Breast epithelium (tissue), 4 donors: ENCODE data around the gene CYP2U1. TPM values are rescaled to one million over a fixed set of nuclear protein-coding genes. Genes with fewer than 3 reads are reported as not detected.

Source experiments
- DNase-seq, 2 donors: peaks; one replicate each; pipeline ENCODE4 v3.0.0-alpha.2; 2019; ENCODE audit warnings: low spot score in 2 of 2
- H3K27ac ChIP-seq, 2 donors: fragments of 200-600 bp; sonication (generic) in 1 of 2; one replicate each; pipeline ENCODE4 v1.5.1; 2016 to 2019; ENCODE audit warnings: mild to moderate bottlenecking in 1 of 2
- H3K27me3 ChIP-seq, 2 donors: fragments of 200-600 bp; sonication (generic) in 1 of 2; one replicate each; pipeline versions ENCODE4 v1.5.1 to v1.6.0; 2017 to 2019; ENCODE audit warnings: control low read depth in 1 of 2, mild to moderate bottlenecking in 1 of 2
- H3K36me3 ChIP-seq: fragments of 200-600 bp; one replicate; pipeline ENCODE4 v1.5.1; 2019
- H3K4me1 ChIP-seq, 2 donors: fragments of 200-600 bp; sonication (generic); one replicate each; pipeline ENCODE4 v1.5.1; 2016 to 2019; ENCODE audit warnings: control low read depth in 1 of 2
- H3K4me3 ChIP-seq, 3 donors: fragments of 200-600 bp; sonication (generic); 1 replicate in 2 of 3; 2 replicates in 1 of 3; pipeline ENCODE4 v1.5.1; 2016 to 2019; ENCODE audit warnings: mild to moderate bottlenecking in 3 of 3, moderate library complexity in 2 of 3
- H3K9me3 ChIP-seq, 2 donors: fragments of 200-600 bp; sonication (generic) in 1 of 2; one replicate each; pipeline ENCODE4 v1.5.1; 2016 to 2019; ENCODE audit warnings: control low read depth in 1 of 2
- CTCF ChIP-seq, 3 donors: fragments of 450-650 bp; IDR thresholded peaks; one replicate each; pipeline ENCODE4 v1.5.1; 2016 to 2017; ENCODE audit warnings: antibody characterized with exemption in 3 of 3, mild to moderate bottlenecking in 3 of 3, moderate library complexity in 3 of 3
- POLR2A ChIP-seq: fragments of 450-650 bp; IDR thresholded peaks from one replicate; pipeline ENCODE4 v1.6.1; 2016; ENCODE audit warnings: antibody characterized with exemption, mild to moderate bottlenecking, moderate library complexity
- POLR2AphosphoS5 ChIP-seq, 3 donors: sonication (generic); formaldehyde crosslinking; IDR thresholded peaks; one replicate each; pipeline ENCODE4 v1.6.1; 2017; ENCODE audit warnings: antibody characterized with exemption in 3 of 3
- intact Hi-C: fragments of 100-400 bp; cut with DNase I; formaldehyde crosslinking; loops from one replicate; pipeline ENCODE4 v1.15.1; 2023; ENCODE audit warnings: low total_unique reads
- total RNA-seq, 3 donors: library from RNA; depleted of rRNA; stranded (reverse); fragments of >200 nt; gene quantifications; one replicate each; pipeline ENCODE4 v1.1.0, GENCODE V29; 2016

Gene CYP2U1
- total RNA-seq, 3 donors from 2014 or later, result 10.2 to 19.5 (median 12.6) TPM

DNA sequence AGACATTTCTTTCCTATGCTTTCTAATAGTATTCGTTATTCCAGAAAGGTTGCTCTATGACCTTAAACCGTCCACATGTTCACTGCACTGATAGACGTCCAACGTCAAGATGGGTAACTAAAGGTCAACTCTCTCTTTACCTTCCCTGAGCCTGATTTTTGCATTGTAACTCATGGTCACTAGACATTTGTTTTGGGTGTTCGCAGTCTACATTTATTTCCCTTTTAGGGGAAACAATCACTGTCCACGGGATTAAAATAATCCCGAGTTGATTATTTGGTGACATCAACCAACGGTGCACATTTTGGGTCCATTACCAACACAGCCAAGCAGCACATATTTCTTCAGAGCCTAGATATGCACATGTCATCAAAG lies 57.8 kb downstream of the CYP2U1 start:
- no peak for TF ChIP-seq POLR2AphosphoS5 (IDR thresholded peaks at IDR 0.05)
- TF ChIP-seq POLR2A, result no peak
- TF ChIP-seq CTCF (IDR thresholded peaks at IDR 0.05), result no peak
- no peak for DNase-seq
- Histone ChIP-seq H3K27me3 (no peaks in the 10 kb centered on the region), H3K4me1 (no peaks in the 10 kb centered on the region), H3K36me3 (no peaks in the 10 kb centered on the region), H3K4me3 (peak overlapping the region; percentile 80 to 94 (median 90)), H3K9me3 (no peaks in the 10 kb centered on the region), H3K27ac (peak overlapping the region; percentile 92 to 94)
- intact Hi-C loops, result no loop called here

GRCh38 chr4:107989537-107990386 lies 58.4 kb downstream of the CYP2U1 start, which contains the start of gene HADH:
Gene HADH (plus strand): TSS chr4:107989889. CDS start chr4:107989933, 44 bp downstream.
- intact Hi-C loops, result no loop called here
- peak; percentile 90 to 95 for DNase-seq
- Histone ChIP-seq H3K27ac (peak within 1 kb of the TSS; percentile 92 to 94), H3K36me3 (no peaks in the 10 kb centered on the region), H3K4me1 (peaks cover 0 to 3% of the 10 kb centered on the region in 2 donors), H3K4me3 (peak within 1 kb of the TSS; percentile 80 to 94 (median 90)), H3K27me3 (no peaks in the 10 kb centered on the region), H3K9me3 (no peaks in the 10 kb centered on the region)
- TF ChIP-seq POLR2AphosphoS5 (IDR thresholded peaks at IDR 0.05) (peak; percentile 58 to 96 (median 73)), CTCF (IDR thresholded peaks at IDR 0.05) (peak in 1 of 3 donors; percentile 9), POLR2A (peak; percentile 75)

GRCh38 chr4:107991945-107992630 lies 60.7 kb downstream of the CYP2U1 start:
- intact Hi-C loops, result no loop called here
- H3K27me3 ChIP-seq, result no peaks in the 10 kb centered on the region
- no peak for DNase-seq
- H3K4me3 ChIP-seq, result peak overlapping the region in 2 of 3 donors; percentile 90 to 94
- H3K9me3 ChIP-seq, result no peaks in the 10 kb centered on the region
- H3K4me1 ChIP-seq, result peaks cover 0 to 4% of the 10 kb centered on the region in 2 donors
- H3K27ac ChIP-seq, result peak overlapping the region in 1 of 2 donors; percentile 1
- no peak for TF ChIP-seq POLR2A
- no peaks in the 10 kb centered on the region for H3K36me3 ChIP-seq

DNA sequence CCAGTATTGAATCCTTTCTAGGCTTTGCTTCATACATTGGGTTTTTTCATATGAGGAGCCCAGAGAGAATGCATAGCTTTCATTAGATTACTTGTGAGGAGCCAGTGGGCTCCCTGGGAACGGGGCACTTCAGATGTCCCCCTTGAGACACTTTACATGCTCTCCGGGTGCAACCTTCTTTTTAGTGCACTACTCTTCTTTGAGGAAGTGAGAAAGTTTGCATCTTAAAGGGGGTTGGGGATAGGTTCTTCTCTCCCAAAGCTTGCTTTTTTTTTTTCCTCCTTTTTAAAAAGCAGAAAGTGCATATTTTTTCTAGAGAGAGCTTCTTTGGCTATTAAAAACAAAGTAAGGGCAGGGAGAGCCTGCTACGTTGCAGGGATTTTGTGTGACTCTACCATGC lies 62.6 kb downstream of the CYP2U1 start:
- no peak overlapping the region for H3K27ac ChIP-seq
- peaks cover 0 to 4% of the 10 kb centered on the region in 2 donors for H3K4me1 ChIP-seq
- intact Hi-C loops, result no loop called here

DNA sequence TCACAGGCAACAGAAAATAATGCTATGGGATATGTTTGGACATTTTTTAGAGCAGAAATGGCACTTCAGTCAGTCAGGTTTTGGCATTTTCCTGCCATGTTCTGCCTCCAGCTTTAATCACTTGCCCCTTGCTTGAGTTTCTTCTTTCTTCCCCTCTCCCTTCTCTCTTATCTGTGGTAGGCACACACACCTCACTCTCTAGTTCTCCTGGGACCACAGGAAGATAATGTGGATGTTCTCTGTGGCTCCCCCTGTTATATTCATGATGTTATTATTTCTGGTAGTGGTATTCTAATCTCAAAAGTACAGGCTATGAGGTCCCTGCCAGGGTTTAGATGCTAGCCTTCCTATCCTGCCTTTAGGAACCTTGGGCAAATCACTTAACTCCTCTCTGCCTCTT lies 63.5 kb downstream of the CYP2U1 start:
- H3K4me3 ChIP-seq, result no peak overlapping the region
- H3K4me1 ChIP-seq, result peaks cover 0 to 4% of the 10 kb centered on the region in 2 donors
- intact Hi-C loops, result no loop called here
- no peaks in the 10 kb centered on the region for H3K36me3 ChIP-seq
- TF ChIP-seq CTCF (IDR thresholded peaks at IDR 0.05) (no peak), POLR2A (no peak), POLR2AphosphoS5 (IDR thresholded peaks at IDR 0.05) (no peak)
- no peak overlapping the region for H3K27ac ChIP-seq
- H3K27me3 ChIP-seq, result no peaks in the 10 kb centered on the region
- no peaks in the 10 kb centered on the region for H3K9me3 ChIP-seq
- DNase-seq, result no peak

More for the DNA sequence above, 62.6 kb downstream of the CYP2U1 start:
- TF ChIP-seq POLR2A (no peak), CTCF (IDR thresholded peaks at IDR 0.05) (no peak)
- Histone ChIP-seq H3K36me3 (no peaks in the 10 kb centered on the region), H3K9me3 (no peaks in the 10 kb centered on the region), H3K27me3 (no peaks in the 10 kb centered on the region), H3K4me3 (no peak overlapping the region)
- DNase-seq, result no peak
